Prostate gland (tissue), 2 donors: ENCODE data around the gene ARHGAP31. TPM values are rescaled to one million over a fixed set of nuclear protein-coding genes. Genes with fewer than 3 reads are reported as not detected.

ENCODE experiments used
- DNase-seq: peaks from one replicate; pipeline ENCODE4 v3.0.0-alpha.2; 2019; ENCODE audit warnings: low spot score
- H3K27ac ChIP-seq, 2 donors: fragments of 200-600 bp; sonication (generic); 2 replicates each; pipeline ENCODE4 v1.5.1; 2017 to 2019
- H3K27me3 ChIP-seq: fragments of 200-600 bp; sonication (generic); replicated peaks from 2 replicates; pipeline ENCODE4 v1.5.1; 2019; ENCODE audit not compliant: insufficient read depth
- H3K36me3 ChIP-seq, 2 donors: fragments of 200-600 bp; sonication (generic); 1 replicate in 1 of 2; 2 replicates in 1 of 2; pipeline versions ENCODE4 v1.5.1 to v1.8.1; 2017 to 2019
- H3K4me1 ChIP-seq: fragments of 200-600 bp; sonication (generic); replicated peaks from 2 replicates; pipeline ENCODE4 v1.5.1; 2019
- H3K4me3 ChIP-seq, 2 donors: fragments of 200-600 bp; sonication (generic); 2 replicates each; pipeline ENCODE4 v1.5.1; 2017 to 2019
- H3K9me3 ChIP-seq: fragments of 200-600 bp; sonication (generic); 2 replicates; pipeline ENCODE4 v1.5.1; 2017
- POLR2A ChIP-seq: fragments of 450-650 bp; IDR thresholded peaks from one replicate; pipeline ENCODE4 v1.6.1; 2016; ENCODE audit warnings: antibody characterized with exemption, mild to moderate bottlenecking
- POLR2AphosphoS5 ChIP-seq: sonication (generic); formaldehyde crosslinking; IDR thresholded peaks from one replicate; pipeline ENCODE4 v1.6.1; 2017; ENCODE audit warnings: antibody characterized with exemption
- WGBS: methylation state at CpG from one replicate; pipeline ENCODE4 v1.1.5; 2018; 5-methylcytosine and 5-hydroxymethylcytosine counted together
- intact Hi-C: fragments of 100-400 bp; cut with DNase I; formaldehyde crosslinking; loops from one replicate; pipeline ENCODE4 v1.14.2; 2022
- total RNA-seq, 2 donors: library from RNA; depleted of rRNA; stranded (reverse); fragments of >200 nt; gene quantifications; one replicate each; pipeline ENCODE4 v1.1.0, GENCODE V29; 2016
- TF ChIP-seq, protein P1 (sequence below), 4 experiments: fragments of 200-600 bp in 2 of 4; fragments of 450-650 bp in 2 of 4; sonication (generic) in 2 of 4; IDR thresholded peaks; 1 replicate in 3 of 4; 2 replicates in 1 of 4; pipeline ENCODE4 v1.5.1; 2016 to 2019; ENCODE audit warnings: antibody characterized with exemption in 4 of 4, mild to moderate bottlenecking in 2 of 4, moderate library complexity in 2 of 4

Gene ARHGAP31, protein sequence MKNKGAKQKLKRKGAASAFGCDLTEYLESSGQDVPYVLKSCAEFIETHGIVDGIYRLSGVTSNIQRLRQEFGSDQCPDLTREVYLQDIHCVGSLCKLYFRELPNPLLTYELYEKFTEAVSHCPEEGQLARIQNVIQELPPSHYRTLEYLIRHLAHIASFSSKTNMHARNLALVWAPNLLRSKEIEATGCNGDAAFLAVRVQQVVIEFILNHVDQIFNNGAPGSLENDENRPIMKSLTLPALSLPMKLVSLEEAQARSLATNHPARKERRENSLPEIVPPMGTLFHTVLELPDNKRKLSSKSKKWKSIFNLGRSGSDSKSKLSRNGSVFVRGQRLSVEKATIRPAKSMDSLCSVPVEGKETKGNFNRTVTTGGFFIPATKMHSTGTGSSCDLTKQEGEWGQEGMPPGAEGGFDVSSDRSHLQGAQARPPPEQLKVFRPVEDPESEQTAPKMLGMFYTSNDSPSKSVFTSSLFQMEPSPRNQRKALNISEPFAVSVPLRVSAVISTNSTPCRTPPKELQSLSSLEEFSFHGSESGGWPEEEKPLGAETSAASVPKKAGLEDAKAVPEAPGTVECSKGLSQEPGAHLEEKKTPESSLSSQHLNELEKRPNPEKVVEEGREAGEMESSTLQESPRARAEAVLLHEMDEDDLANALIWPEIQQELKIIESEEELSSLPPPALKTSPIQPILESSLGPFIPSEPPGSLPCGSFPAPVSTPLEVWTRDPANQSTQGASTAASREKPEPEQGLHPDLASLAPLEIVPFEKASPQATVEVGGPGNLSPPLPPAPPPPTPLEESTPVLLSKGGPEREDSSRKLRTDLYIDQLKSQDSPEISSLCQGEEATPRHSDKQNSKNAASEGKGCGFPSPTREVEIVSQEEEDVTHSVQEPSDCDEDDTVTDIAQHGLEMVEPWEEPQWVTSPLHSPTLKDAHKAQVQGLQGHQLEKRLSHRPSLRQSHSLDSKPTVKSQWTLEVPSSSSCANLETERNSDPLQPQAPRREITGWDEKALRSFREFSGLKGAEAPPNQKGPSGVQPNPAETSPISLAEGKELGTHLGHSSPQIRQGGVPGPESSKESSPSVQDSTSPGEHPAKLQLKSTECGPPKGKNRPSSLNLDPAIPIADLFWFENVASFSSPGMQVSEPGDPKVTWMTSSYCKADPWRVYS (N-terminal part only)
- 10 to 100 TPM in 1 of 2 donors, 1 to 10 TPM in 1; 6.5 to 10.7 TPM for total RNA-seq

DNA sequence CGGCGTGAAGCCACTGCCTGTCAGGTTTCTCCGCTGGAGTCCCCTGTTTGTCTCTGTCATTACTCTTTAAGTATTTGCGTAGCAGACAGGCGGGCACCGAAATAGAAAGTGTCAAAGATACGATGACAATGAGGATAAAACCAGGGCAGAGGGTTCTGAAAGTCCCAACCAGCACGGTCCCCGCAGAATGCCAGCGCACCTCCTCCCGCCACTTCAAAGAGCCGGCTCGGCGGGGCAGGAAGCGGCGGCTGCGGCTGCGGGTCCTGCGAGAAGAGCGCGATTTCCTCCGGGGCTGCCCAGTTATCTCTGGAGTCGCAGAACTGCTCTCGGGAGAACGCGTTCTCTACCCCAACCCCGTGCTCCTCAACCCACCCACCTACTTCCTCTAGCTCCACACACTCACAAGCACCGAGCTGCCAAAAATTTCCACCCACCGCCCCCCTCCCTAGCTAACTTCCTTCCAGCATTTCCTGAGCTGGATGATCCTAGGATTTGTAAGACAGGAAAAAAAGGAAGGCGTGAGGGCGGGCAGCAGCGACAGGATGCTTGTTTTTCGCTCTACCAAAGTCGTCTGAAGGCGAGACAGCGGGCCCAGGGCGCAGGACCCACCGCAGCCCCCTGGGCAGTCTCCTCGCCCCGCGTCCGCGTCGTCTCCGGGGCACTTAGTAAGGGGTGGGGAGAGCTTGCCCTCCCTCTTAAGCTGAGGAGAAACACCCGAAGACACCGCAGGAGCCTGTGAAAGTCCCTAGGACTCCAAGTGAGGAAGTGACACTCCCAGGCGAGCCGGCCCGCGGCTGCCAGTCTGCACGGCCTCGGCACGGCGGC, at the start of gene ARHGAP31:
Gene ARHGAP31 (plus strand): TSS at position 513 of the 825 bp plus-strand sequence. CDS start 522 bp downstream, outside the sequence.
- no peaks in the 10 kb centered on the region for H3K27me3 ChIP-seq
- H3K4me3 ChIP-seq: peak within 1 kb of the TSS; percentile 48 to 59
- H3K36me3 ChIP-seq: no peaks in the 10 kb centered on the region
- no peaks in the 10 kb centered on the region for H3K9me3 ChIP-seq
- H3K4me1 ChIP-seq: no peaks in the 10 kb centered on the region
- WGBS: under 1% methylated on average over 55 of the region's 55 CpGs
- DNase-seq: peak; percentile 53
- H3K27ac ChIP-seq: peak within 1 kb of the TSS; percentile 74 to 90
- intact Hi-C loops: no loop called here
- peak; percentile 16 for TF ChIP-seq POLR2AphosphoS5
- TF ChIP-seq, protein P1, sequence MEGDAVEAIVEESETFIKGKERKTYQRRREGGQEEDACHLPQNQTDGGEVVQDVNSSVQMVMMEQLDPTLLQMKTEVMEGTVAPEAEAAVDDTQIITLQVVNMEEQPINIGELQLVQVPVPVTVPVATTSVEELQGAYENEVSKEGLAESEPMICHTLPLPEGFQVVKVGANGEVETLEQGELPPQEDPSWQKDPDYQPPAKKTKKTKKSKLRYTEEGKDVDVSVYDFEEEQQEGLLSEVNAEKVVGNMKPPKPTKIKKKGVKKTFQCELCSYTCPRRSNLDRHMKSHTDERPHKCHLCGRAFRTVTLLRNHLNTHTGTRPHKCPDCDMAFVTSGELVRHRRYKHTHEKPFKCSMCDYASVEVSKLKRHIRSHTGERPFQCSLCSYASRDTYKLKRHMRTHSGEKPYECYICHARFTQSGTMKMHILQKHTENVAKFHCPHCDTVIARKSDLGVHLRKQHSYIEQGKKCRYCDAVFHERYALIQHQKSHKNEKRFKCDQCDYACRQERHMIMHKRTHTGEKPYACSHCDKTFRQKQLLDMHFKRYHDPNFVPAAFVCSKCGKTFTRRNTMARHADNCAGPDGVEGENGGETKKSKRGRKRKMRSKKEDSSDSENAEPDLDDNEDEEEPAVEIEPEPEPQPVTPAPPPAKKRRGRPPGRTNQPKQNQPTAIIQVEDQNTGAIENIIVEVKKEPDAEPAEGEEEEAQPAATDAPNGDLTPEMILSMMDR (IDR thresholded peaks at IDR 0.05): no peak

DNA sequence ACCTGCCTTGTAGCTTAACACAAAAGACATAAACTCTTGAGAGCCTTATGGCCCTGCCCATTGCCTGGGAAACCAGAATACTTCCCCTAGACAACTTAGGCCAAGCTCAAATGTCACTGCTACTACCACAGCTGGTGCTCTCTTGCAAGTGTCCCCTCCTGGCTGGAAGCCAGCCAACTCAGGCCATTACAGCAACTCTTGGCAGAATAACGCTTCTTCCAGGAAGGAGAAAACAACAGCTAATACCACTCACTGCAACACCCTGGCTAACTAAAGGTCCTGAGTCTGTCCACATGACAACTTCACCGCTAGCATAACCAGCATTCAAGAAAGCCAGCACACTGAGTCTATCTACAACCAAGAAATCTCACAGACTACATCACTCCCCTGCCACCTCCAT, 48.4 kb upstream of the ARHGAP31 start:
- Histone ChIP-seq H3K27ac (no peak overlapping the region), H3K36me3 (no peaks in the 10 kb centered on the region), H3K27me3 (no peaks in the 10 kb centered on the region), H3K9me3 (no peaks in the 10 kb centered on the region), H3K4me3 (no peak overlapping the region), H3K4me1 (no peaks in the 10 kb centered on the region)
- TF ChIP-seq POLR2A (no peak), POLR2AphosphoS5 (no peak)
- TF ChIP-seq, protein P1 (IDR thresholded peaks at IDR 0.05): no peak
- DNase-seq: no peak
- WGBS: 90% methylated on average over 2 of the region's 2 CpGs
- intact Hi-C loops: no loop called here

DNA sequence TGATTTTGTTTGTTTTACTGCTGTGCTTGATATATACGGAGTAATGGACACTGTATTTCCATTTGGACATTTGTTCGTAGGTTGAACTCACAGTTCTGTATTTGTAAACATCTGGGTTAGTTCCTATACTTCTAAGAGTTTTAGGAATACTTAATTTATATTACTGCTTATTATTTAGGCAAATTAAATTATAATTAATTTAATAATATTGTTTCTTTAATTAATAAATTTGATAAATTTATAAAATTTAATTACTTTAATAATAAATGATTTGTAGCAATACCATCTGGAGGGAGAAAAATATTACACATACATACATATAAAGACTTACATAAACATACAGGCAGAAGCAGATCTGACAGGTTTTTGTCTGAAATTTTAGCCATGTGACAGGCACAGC, 39.0 kb upstream of the ARHGAP31 start:
- Histone ChIP-seq H3K27ac (no peak overlapping the region), H3K4me3 (no peak overlapping the region), H3K9me3 (no peaks in the 10 kb centered on the region), H3K4me1 (no peaks in the 10 kb centered on the region), H3K36me3 (no peaks in the 10 kb centered on the region), H3K27me3 (no peaks in the 10 kb centered on the region)
- no peak for DNase-seq
- WGBS: 81% methylated on average over 2 of the region's 2 CpGs
- no peak for TF ChIP-seq POLR2A
- TF ChIP-seq, protein P1 (IDR thresholded peaks at IDR 0.05): no peak
- TF ChIP-seq POLR2AphosphoS5: no peak
- intact Hi-C loops: no loop called here

DNA sequence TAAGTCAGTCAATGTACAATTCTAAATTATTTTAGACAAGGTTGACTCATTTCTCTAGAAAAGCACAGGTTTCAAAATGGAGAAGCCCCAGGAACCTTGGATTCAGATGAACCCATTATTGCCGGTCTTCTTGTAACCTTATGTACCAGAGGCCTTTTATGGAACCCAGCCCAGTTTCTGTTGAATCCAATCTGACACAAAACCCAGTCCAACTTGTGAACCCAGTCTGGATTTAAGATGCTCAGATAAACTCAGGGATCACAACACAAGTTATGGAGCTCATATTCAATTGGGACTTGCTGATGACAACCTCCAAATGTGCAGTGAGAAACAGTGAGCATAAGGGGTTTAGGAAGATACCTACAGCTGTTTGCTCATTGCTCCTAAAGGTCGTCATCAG, 37.1 kb upstream of the ARHGAP31 start:
- H3K36me3 ChIP-seq: no peaks in the 10 kb centered on the region
- peak; percentile 51 for DNase-seq
- intact Hi-C loops: no loop called here
- WGBS: 63% methylated on average over 2 of the region's 2 CpGs
- H3K27me3 ChIP-seq: no peaks in the 10 kb centered on the region
- TF ChIP-seq POLR2A (no peak), POLR2AphosphoS5 (peak; percentile 10)
- H3K4me3 ChIP-seq: no peak overlapping the region
- H3K9me3 ChIP-seq: no peaks in the 10 kb centered on the region
- H3K4me1 ChIP-seq: no peaks in the 10 kb centered on the region
- peak overlapping the region in 1 of 2 donors; percentile 74 for H3K27ac ChIP-seq
